VCaP (cell line): ENCODE data around the gene MNAT1.

ENCODE experiments used
- H3K27ac ChIP-seq: fragments of 450-650 bp; 2 replicates; pipeline ENCODE4 v1.5.1; 2017
- TF ChIP-seq, protein P1 (sequence below): fragments of 450-650 bp; conservative IDR thresholded peaks from 2 replicates; pipeline ENCODE4 v1.5.1; 2017; ENCODE audit warnings: mild to moderate bottlenecking, moderate library complexity

The MNAT1 gene

DNA sequence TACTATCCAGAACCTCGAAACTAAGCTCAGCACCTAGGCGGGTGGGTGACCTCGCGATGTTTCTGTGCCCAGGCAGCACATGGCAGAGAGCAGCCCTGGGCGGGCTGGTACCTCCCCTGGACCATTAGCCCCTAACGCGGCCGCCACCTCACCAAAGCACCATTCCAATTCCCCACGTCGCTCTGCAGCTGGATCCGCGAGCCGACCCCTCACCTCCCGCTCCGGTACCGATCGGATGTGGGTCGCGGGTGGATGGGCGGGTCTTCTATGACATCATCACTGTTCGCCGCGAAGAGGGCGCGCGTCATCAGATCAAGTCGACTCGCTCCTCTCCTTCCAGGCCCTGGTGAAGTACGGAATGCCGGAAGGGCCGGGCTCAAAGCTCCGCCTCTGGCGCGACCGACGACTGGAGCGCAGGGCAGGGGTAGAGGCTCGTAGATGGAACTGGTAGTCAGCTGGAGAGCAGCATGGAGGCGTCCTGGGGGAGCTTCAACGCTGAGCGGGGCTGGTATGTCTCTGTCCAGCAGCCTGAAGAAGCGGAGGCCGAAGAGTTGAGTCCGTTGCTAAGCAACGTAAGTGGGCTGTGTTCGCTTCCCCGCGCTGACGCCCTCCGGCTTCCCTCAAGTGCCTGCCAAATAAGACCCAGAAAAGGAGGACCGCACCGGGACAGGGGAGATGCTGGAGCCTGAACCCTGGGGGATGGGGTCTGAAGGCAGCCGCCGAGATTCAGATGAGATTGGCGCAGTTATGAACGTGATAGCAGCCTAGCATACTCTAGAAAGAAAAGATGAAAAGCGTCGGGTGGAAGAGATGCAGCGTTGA lies 246.5 kb downstream of the MNAT1 start, which contains the start of the genes SLC38A6 and TRMT5:
TSS of gene SLC38A6 (plus strand) at position 435 of the 822 bp plus-strand sequence. CDS start at position 468, 33 bp downstream.
TSS of gene TRMT5 (minus strand) at position 269 of the 822 bp plus-strand sequence. CDS start at position 163, 106 bp downstream.
- TF ChIP-seq, protein P1, sequence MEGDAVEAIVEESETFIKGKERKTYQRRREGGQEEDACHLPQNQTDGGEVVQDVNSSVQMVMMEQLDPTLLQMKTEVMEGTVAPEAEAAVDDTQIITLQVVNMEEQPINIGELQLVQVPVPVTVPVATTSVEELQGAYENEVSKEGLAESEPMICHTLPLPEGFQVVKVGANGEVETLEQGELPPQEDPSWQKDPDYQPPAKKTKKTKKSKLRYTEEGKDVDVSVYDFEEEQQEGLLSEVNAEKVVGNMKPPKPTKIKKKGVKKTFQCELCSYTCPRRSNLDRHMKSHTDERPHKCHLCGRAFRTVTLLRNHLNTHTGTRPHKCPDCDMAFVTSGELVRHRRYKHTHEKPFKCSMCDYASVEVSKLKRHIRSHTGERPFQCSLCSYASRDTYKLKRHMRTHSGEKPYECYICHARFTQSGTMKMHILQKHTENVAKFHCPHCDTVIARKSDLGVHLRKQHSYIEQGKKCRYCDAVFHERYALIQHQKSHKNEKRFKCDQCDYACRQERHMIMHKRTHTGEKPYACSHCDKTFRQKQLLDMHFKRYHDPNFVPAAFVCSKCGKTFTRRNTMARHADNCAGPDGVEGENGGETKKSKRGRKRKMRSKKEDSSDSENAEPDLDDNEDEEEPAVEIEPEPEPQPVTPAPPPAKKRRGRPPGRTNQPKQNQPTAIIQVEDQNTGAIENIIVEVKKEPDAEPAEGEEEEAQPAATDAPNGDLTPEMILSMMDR, result no peak

DNA sequence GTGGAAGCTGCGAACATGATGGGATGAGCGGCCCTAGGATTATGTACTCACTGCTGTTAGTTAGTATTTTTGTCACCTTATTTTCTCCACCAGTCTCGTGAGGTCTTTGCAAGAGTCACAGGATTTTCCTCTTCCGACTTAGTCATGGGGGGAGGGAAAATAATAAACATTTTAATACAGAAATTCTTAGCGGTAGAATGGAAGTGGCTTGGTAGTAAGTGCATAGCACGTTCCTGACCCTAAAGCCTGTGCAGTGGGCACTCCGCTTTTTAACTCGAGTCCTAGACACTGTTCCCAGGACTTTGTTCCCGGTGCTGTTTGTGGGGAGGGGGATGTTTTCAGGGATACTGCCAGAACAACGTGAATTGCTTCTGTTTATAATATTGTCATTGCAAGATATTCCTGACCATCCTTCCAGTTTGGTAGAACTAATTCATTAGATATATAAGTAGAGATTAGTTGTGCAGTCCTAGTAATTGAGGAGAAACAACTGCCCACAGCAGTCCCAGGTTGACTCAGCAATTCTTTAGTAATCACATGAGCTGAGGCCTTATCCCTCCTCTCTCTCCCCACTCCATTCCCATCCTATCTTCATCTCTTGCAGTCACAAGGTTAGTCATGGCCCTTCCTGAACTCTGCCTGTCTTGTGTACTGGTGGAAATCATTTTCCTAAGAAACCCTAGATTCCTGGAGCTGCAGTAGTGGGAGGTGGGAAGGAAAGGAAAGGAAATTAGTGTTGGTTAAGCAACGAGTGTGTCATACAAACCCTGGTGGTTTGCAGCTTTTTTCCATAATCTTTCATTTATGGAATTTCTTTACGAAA lies 247.3 kb downstream of the MNAT1 start:
- H3K27ac ChIP-seq, result peak overlapping the region; percentile 73
- TF ChIP-seq, protein P1, result no peak

More for the DNA sequence above, 246.5 kb downstream of the MNAT1 start, which contains the start of the genes SLC38A6 and TRMT5:
- H3K27ac ChIP-seq, result peak within 1 kb of the TSS; percentile 73

DNA sequence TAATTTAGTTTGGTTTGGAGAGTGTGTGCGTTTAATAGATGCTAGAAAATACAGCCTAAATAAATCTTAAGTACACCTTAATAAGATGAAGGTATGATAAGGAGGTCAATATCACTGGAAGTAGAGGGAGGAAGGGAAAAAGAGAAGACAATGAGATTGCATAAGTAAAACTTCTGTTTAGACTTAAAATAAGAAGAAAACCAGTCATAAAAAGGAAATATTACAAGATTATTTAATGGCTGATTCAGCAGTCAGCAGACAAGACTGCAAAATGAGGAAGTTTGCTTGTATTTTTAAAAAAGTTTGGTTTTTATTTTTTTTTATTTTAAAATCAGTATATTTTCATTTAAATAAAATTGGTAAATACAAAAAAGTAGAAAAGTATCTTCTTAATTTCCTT lies 249.6 kb downstream of the MNAT1 start:
- no peak overlapping the region for H3K27ac ChIP-seq
- TF ChIP-seq, protein P1, result no peak

DNA sequence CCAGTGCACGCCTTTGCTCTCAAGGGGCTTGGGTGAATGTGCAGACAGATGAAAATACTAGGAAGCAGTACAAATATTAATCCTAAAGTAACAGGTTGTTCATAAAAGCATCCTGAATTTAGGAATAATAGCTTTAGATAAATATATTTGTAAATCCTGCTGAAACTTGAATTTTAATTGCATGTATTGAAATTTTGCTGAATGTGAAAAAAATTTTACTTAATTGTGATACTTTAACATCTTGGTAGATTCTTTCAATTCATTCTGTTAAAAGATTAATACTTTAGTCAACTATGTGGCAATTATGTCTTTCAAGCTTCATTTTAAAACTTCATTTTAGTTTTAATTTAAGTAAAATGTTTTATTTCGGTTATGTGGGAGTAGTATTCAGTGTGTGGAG lies 251.9 kb downstream of the MNAT1 start:
- TF ChIP-seq, protein P1, result no peak

DNA sequence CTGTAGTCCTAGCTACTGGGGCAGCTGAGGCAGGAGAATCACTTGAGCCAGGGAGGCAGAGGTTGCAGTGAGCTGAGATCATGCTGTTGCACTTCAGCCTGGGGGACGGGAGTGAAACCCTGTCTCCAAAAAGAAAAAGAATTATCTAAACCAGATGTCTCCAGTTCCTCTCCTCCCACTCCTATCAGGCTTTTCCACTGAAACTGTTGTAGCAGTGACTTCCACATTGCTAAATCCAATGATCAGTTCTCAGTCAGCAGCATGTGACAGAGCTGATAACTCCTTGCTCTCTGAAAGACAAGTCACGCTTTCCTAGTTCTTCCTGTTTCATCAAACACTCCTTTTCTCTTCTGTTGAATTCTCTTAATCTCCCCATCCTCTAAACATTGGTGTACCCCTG lies 255.0 kb downstream of the MNAT1 start:
- TF ChIP-seq, protein P1, result no peak
- H3K27ac ChIP-seq, result no peak overlapping the region

More for the DNA sequence above, 251.9 kb downstream of the MNAT1 start:
- no peak overlapping the region for H3K27ac ChIP-seq

DNA sequence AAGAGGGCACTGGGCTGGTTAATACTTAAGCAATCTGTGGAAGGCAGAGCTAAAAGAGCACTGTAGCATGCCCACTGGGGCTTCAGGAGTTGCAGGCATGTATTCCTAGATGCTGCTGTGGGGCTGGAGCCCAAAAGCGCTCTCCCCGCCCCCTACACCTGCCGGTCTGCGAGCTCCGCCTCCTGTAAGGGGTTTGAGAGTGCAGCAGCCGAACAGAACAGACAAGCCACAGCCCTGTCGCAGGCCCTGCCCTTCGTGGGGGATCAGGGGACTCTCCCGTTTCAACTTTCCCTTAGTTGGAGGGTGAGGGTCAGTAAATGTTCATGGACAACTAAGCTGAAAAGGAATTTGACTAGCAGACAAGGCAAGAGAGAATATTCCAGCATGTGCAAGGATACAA lies 264.1 kb downstream of the MNAT1 start:
- TF ChIP-seq, protein P1, result no peak
- no peak overlapping the region for H3K27ac ChIP-seq

DNA sequence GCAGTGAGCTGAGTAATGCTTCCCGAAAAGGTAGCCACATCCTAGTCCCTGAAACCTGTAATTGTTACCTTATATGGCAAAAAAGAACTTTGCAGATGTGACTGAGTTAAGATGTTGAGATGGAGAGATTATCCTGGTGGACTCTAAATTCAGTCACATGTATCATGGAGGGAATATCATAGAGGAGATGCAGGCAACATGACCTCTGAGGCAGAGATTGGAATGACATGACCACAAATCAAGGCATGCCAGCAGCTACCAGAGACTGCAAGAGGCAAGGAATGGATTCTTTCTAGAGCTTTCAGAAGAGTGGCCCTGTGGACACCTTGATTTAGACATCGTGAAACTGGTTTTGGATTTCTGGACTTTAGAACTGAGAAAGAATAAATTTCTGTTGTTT lies 265.0 kb downstream of the MNAT1 start:
- TF ChIP-seq, protein P1, result no peak
- no peak overlapping the region for H3K27ac ChIP-seq
